Neural progenitor cell (in vitro differentiated cells): ENCODE measurements around the gene STUB1.

Experiments
- EZH2phosphoT487 ChIP-seq: fragments of 200-600 bp; sonication (generic); IDR thresholded peaks from 2 replicates; pipeline ENCODE4 v1.6.1; 2017; ENCODE audit warnings: antibody characterized with exemption
- TF ChIP-seq, protein P1 (sequence below): fragments of 200-600 bp; sonication (generic); IDR thresholded peaks from 2 replicates; pipeline ENCODE4 v1.5.1; 2017; ENCODE audit warnings: antibody characterized with exemption, mild to moderate bottlenecking

DNA sequence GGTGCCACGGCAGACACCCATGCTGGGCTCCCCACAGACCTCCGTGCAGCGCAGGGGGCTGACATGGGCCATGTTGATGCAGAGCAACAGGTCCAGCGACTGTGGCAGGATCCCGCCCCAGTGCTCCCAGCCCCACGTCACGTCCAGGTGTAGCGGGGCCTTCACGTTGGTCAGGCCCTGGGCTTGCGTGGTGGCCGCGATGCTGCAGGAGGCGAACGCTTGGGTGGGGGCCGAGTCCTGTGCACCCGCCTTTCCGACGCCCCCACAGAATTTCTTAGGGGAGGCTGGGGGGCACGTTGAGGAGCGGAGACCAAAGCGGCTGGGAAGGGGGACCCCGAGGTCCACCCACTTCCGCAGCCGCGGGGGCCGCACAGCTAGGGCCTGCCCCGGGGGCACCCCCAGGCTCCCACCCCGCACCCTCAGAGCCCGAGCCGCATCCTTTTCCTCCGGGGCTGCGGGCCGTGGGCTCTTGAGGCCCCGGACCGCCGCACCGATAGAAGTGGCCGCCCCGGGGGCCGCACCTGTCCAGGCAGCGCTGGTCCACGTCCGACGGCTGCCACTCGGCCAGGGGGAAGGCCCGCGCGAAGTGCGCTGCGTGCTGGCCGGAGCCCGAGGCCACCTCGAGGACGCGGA, 44.5 kb upstream of the STUB1 start:
- TF ChIP-seq, protein P1, sequence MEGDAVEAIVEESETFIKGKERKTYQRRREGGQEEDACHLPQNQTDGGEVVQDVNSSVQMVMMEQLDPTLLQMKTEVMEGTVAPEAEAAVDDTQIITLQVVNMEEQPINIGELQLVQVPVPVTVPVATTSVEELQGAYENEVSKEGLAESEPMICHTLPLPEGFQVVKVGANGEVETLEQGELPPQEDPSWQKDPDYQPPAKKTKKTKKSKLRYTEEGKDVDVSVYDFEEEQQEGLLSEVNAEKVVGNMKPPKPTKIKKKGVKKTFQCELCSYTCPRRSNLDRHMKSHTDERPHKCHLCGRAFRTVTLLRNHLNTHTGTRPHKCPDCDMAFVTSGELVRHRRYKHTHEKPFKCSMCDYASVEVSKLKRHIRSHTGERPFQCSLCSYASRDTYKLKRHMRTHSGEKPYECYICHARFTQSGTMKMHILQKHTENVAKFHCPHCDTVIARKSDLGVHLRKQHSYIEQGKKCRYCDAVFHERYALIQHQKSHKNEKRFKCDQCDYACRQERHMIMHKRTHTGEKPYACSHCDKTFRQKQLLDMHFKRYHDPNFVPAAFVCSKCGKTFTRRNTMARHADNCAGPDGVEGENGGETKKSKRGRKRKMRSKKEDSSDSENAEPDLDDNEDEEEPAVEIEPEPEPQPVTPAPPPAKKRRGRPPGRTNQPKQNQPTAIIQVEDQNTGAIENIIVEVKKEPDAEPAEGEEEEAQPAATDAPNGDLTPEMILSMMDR: no peak
- TF ChIP-seq EZH2phosphoT487: no peak
